GM23248 (cell line): ENCODE results near the gene PAN2. TPM values are rescaled to one million over a fixed set of nuclear protein-coding genes. Genes with fewer than 3 reads are reported as not detected.

ENCODE experiments used
- DNase-seq: peaks from one replicate; pipeline ENCODE4 v3.0.0-alpha.2; 2015
- H2AFZ ChIP-seq: fragments of 200-600 bp; sonication (generic); 2 replicates; pipeline ENCODE4 v1.6.1; 2016; ENCODE audit warnings: antibody characterized with exemption
- H3F3A ChIP-seq: fragments of 200-600 bp; sonication (generic); 2 replicates; pipeline ENCODE4 v1.6.1; 2016; ENCODE audit warnings: mild to moderate bottlenecking, antibody characterized with exemption, mixed run types; ENCODE audit not compliant: insufficient read depth
- H3K27ac ChIP-seq: fragments of 200-600 bp; sonication (generic); 2 replicates; pipeline ENCODE4 v1.5.1; 2016; ENCODE audit warnings: mild to moderate bottlenecking
- H3K27me3 ChIP-seq: fragments of 200-600 bp; sonication (generic); replicated peaks from 2 replicates; pipeline ENCODE4 v1.6.1; 2016; ENCODE audit warnings: mild to moderate bottlenecking; ENCODE audit not compliant: insufficient read depth
- H3K36me3 ChIP-seq: fragments of 200-600 bp; sonication (generic); 2 replicates; pipeline ENCODE4 v1.6.1; 2016; ENCODE audit warnings: low read depth, mild to moderate bottlenecking
- H3K4me1 ChIP-seq: fragments of 200-600 bp; sonication (generic); 2 replicates; pipeline ENCODE4 v1.6.1; 2016; ENCODE audit warnings: mild to moderate bottlenecking; ENCODE audit not compliant: insufficient read depth
- H3K4me2 ChIP-seq: fragments of 200-600 bp; sonication (generic); one replicate; pipeline ENCODE4 v1.6.1; 2016; ENCODE audit warnings: mild to moderate bottlenecking; ENCODE audit not compliant: unreplicated experiment
- H3K4me3 ChIP-seq: fragments of 200-600 bp; sonication (generic); 2 replicates; pipeline ENCODE4 v1.5.1; 2016; ENCODE audit warnings: mild to moderate bottlenecking
- H3K79me2 ChIP-seq: fragments of 200-600 bp; sonication (generic); 2 replicates; pipeline ENCODE4 v1.6.1; 2016; ENCODE audit warnings: mild to moderate bottlenecking; ENCODE audit not compliant: insufficient read depth
- H3K9ac ChIP-seq: fragments of 200-600 bp; sonication (generic); 2 replicates; pipeline ENCODE4 v1.6.1; 2016; ENCODE audit warnings: mild to moderate bottlenecking
- H3K9me2 ChIP-seq: fragments of 200-600 bp; sonication (generic); 2 replicates; pipeline ENCODE4 v1.6.1; 2016; ENCODE audit warnings: mixed run types, mild to moderate bottlenecking, moderate library complexity; ENCODE audit not compliant: insufficient read depth
- H3K9me3 ChIP-seq: fragments of 200-600 bp; sonication (generic); one replicate; pipeline ENCODE4 v1.6.1; 2017; ENCODE audit warnings: low read depth
- H4K20me1 ChIP-seq: fragments of 200-600 bp; sonication (generic); 2 replicates; pipeline ENCODE4 v1.6.0; 2016; ENCODE audit not compliant: insufficient read depth
- EZH2 ChIP-seq: fragments of 200-600 bp; sonication (generic); IDR thresholded peaks from 2 replicates; pipeline ENCODE4 v1.6.1; 2018; ENCODE audit warnings: antibody characterized with exemption, mild to moderate bottlenecking; ENCODE audit not compliant: insufficient read depth, poor library complexity, severe bottlenecking
- EZH2phosphoT487 ChIP-seq: fragments of 200-600 bp; sonication (generic); IDR thresholded peaks from 2 replicates; pipeline ENCODE4 v1.6.1; 2018; ENCODE audit warnings: antibody characterized with exemption, moderate library complexity, mild to moderate bottlenecking, low read depth; ENCODE audit not compliant: insufficient read depth
- WGBS, 2 experiments: methylation state at CpG; one replicate each; pipeline ENCODE4 v1.1.6; 2015 to 2017; ENCODE audit warnings: low lambda C conversion rate in 2 of 2, low coverage in 1 of 2; ENCODE audit errors: missing lambda C conversion rate in 2 of 2; 5-methylcytosine and 5-hydroxymethylcytosine counted together
- in situ Hi-C: fragments of 300-500 bp; cut with MboI; formaldehyde crosslinking; loops from 2 replicates; pipeline ENCODE4 v1.15.0; 2020
- polyA plus RNA-seq: library from polyadenylated mRNA; unstranded; fragments of >200 nt; fragmentation: Nextera tagmentation; extraction: Ambion mirVana; gene quantifications from 2 replicates; pipeline ENCODE4 v1.2.1, GENCODE V29; 2016
- small RNA-seq: library from RNA; depleted of rRNA; stranded (forward); fragments of <200 nt; gene quantifications from one replicate; pipeline ENCODE3, GENCODE V24; 2014; ENCODE audit warnings: low read depth, low replicate concordance
- total RNA-seq: library from RNA; depleted of rRNA; stranded (reverse); fragments of >200 nt; shearing (Covaris generic); gene quantifications from 2 replicates; pipeline ENCODE4 v1.2.3, GENCODE V29; 2014; rRNA removed

Gene PAN2
- total and polyA plus RNA-seq, 2 experiments from 2014 or later: 9.1 to 20.2 TPM

DNA sequence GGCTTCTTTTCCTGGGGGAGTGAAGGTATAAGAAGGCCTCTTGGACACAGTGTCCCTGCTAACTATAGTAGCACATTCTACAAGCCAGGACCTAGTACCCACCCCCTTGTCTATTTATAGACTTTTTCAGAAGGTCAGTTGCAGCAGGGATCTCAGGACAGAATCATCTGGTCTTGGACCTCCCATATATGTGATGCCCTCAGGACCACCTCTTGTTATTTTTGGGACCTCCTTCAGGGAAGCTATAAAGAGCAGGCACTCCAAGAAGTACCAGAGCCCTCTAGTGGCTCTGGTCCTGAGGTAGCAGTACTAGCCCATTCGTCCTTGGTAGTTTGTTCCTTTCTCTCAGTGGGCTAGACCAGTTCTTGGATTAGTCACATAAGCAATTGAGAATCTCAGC is 62.8 kb downstream of the PAN2 start:
- in situ Hi-C loops: no loop called here
- no peaks in the 10 kb centered on the region for H3K79me2 ChIP-seq
- no peaks in the 10 kb centered on the region for H3K4me1 ChIP-seq
- no peaks in the 10 kb centered on the region for H4K20me1 ChIP-seq
- WGBS, 2 experiments: 13 to 19% methylated on average over 1 of the region's 1 CpG
- H3F3A ChIP-seq: peaks cover 40% of the 10 kb centered on the region
- no peak overlapping the region for H3K4me2 ChIP-seq
- peaks cover 27% of the 10 kb centered on the region for H3K36me3 ChIP-seq
- no peak overlapping the region for H3K27ac ChIP-seq
- H2AFZ ChIP-seq: no peak overlapping the region
- H3K9ac ChIP-seq: no peak overlapping the region
- H3K27me3 ChIP-seq: no peaks in the 10 kb centered on the region
- no peaks in the 10 kb centered on the region for H3K9me3 ChIP-seq
- H3K4me3 ChIP-seq: no peak overlapping the region
- peak; percentile 59 for DNase-seq
- no peaks in the 10 kb centered on the region for H3K9me2 ChIP-seq
- no peak for TF ChIP-seq EZH2
- no peak for TF ChIP-seq EZH2phosphoT487

- Histone ChIP-seq H3K4me3 (peak overlapping the region; percentile 86), H3K27ac (peak overlapping the region; percentile 83; the same call in 1 of the 2 replicates), H2AFZ (peak overlapping the region; percentile 90), H3K9me2 (no peaks in the 10 kb centered on the region), H3K9me3 (no peaks in the 10 kb centered on the region), H3K9ac (peak overlapping the region; percentile 85), H3F3A (peaks cover 40% of the 10 kb centered on the region), H3K27me3 (no peaks in the 10 kb centered on the region), H3K79me2 (no peaks in the 10 kb centered on the region), H4K20me1 (no peaks in the 10 kb centered on the region), H3K4me1 (no peaks in the 10 kb centered on the region), H3K36me3 (peaks cover 11% of the 10 kb centered on the region), H3K4me2 (peak overlapping the region; percentile 82)
- DNase-seq: peak; percentile 7
- WGBS, 2 experiments: 30 to 32% methylated on average over 20 to 21 of the region's 21 CpGs
- TF ChIP-seq EZH2phosphoT487 (no peak), EZH2 (no peak)
- in situ Hi-C loops: no loop called here
These were observed 66.2 kb downstream of the PAN2 start for GRCh38 chr12:56267443-56268071.

DNA sequence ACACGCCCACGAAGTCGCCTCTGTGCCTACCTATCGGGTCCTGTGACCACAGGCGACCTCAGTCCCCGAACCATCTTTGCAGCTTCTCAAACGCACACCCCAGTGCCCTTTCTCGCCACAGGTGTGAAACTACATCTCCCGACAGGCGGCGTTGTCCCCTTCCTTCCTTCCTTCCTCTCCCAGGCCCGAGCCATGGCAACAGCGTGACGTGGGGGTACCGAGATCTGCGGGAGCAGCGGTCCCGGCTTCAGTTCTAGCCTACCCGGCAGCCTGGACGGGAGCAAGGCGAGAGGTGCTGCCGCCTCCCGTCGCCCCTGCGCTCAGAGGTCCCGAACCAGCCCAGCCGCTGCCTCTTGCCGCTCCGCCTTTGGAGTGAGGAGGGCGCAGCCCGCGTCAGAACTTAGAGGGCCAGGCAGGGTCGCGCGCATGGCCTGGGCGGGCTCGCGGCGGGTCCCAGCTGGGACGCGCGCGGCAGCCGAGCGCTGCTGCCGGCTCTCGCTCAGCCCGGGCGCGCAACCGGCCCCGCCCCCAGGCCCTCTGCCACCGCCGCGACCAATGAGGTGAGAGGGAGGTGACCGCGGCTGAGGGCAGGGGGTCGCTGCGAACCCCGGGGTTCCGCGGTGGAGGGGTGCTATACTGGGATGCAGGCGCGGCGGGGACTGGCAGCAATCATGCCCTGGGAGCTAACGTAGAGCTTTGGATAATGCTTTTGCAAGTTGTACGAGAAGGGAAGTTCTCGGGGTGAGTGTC is 66.9 kb downstream of the PAN2 start, which contains the start of gene COQ10A:
COQ10A (plus strand) TSS at position 250 of the 750 bp plus-strand sequence; CDS start at position 427, 177 bp downstream.
- TF ChIP-seq EZH2phosphoT487 (no peak), EZH2 (no peak)
- Histone ChIP-seq H3K4me2 (peak within 1 kb of the TSS; percentile 82), H3K9me2 (no peaks in the 10 kb centered on the region), H3K9ac (peak within 1 kb of the TSS; percentile 85), H3K9me3 (no peaks in the 10 kb centered on the region), H2AFZ (peak within 1 kb of the TSS; percentile 90), H3K4me1 (0 out of 2 replicates have a peak, but pooled peaks cover 4% of the 10 kb centered on the region), H3K79me2 (no peaks in the 10 kb centered on the region), H4K20me1 (no peaks in the 10 kb centered on the region), H3K4me3 (peak within 1 kb of the TSS; percentile 86), H3F3A (peaks cover 36% of the 10 kb centered on the region), H3K27ac (peak within 1 kb of the TSS; percentile 83), H3K36me3 (peaks cover 11% of the 10 kb centered on the region), H3K27me3 (no peaks in the 10 kb centered on the region)
- DNase-seq: peak; percentile 94
- 1% methylated on average over 53 to 58 of the region's 68 CpGs for WGBS, 2 experiments
- in situ Hi-C loops: no loop called here

Small RNAs within 50 kb of the gene (small RNA-seq; reads per million reads assigned to genes)
- not detected for gene RNU7-40P

Other genes starting within 250 kb of the PAN2 start
- gene PA2G4, start 229.4 kb downstream of the PAN2 start, total RNA-seq: 115 and 120 TPM in 2 replicates
- 152 and 157 TPM in 2 replicates for gene PA2G4, start 229.4 kb downstream of the PAN2 start, polyA plus RNA-seq
- 1,463 and 1,892 TPM in 2 replicates for gene RPL41, start 217.4 kb downstream of the PAN2 start, total RNA-seq
- gene RPL41, start 217.4 kb downstream of the PAN2 start, polyA plus RNA-seq: 2,480 and 2,545 TPM in 2 replicates
- gene ZC3H10, start 215.7 kb downstream of the PAN2 start, total RNA-seq: 1.9 and 2.7 TPM in 2 replicates
- gene ZC3H10, start 215.7 kb downstream of the PAN2 start, polyA plus RNA-seq: 3.0 and 3.3 TPM in 2 replicates
- 164 and 216 TPM in 2 replicates for gene ESYT1, start 205.7 kb downstream of the PAN2 start, total RNA-seq
- 108 and 115 TPM in 2 replicates for gene ESYT1, start 205.7 kb downstream of the PAN2 start, polyA plus RNA-seq
- gene MYL6B, start 181.4 kb downstream of the PAN2 start, total RNA-seq: 23.5 and 53.2 TPM in 2 replicates
- 67.8 and 72.8 TPM in 2 replicates for gene MYL6B, start 181.4 kb downstream of the PAN2 start, polyA plus RNA-seq
- gene MYL6, start 175.6 kb downstream of the PAN2 start, total RNA-seq: 2,633 and 2,662 TPM in 2 replicates
- 3,948 and 3,969 TPM in 2 replicates for gene MYL6, start 175.6 kb downstream of the PAN2 start, polyA plus RNA-seq
- 23.4 and 34.0 TPM in 2 replicates for gene SMARCC2, start 144.5 kb downstream of the PAN2 start, total RNA-seq
- 64.3 and 66.9 TPM in 2 replicates for gene SMARCC2, start 144.5 kb downstream of the PAN2 start, polyA plus RNA-seq
- 120 and 125 TPM in 2 replicates for gene RNF41, start 112.1 kb downstream of the PAN2 start, total RNA-seq
- gene RNF41, start 112.1 kb downstream of the PAN2 start, polyA plus RNA-seq: 37.6 and 39.4 TPM in 2 replicates
- 29.9 and 42.1 TPM in 2 replicates for gene NABP2, start 109.7 kb downstream of the PAN2 start, total RNA-seq
- gene NABP2, start 109.7 kb downstream of the PAN2 start, polyA plus RNA-seq: 40.1 and 40.4 TPM in 2 replicates
- not detected in 2 replicates for gene SLC39A5, start 103.9 kb downstream of the PAN2 start, total RNA-seq
- not detected in 2 replicates for gene SLC39A5, start 103.9 kb downstream of the PAN2 start, polyA plus RNA-seq
- gene ANKRD52, start 75.6 kb downstream of the PAN2 start, total RNA-seq: 24.5 and 26.9 TPM in 2 replicates
- 61.5 and 61.7 TPM in 2 replicates for gene ANKRD52, start 75.6 kb downstream of the PAN2 start, polyA plus RNA-seq
- 8.2 and 10.3 TPM in 2 replicates for gene COQ10A, start 67.1 kb downstream of the PAN2 start, total RNA-seq
- gene COQ10A, start 67.1 kb downstream of the PAN2 start, polyA plus RNA-seq: 9.6 and 9.8 TPM in 2 replicates
- 67.2 and 74.7 TPM in 2 replicates for gene CS, start 33.7 kb downstream of the PAN2 start, total RNA-seq
- 76.2 and 77.8 TPM in 2 replicates for gene CS, start 33.7 kb downstream of the PAN2 start, polyA plus RNA-seq
- 89.9 and 97.5 TPM in 2 replicates for gene CNPY2, start 18.0 kb downstream of the PAN2 start, total RNA-seq
- 248 and 253 TPM in 2 replicates for gene CNPY2, start 18.0 kb downstream of the PAN2 start, polyA plus RNA-seq
- gene IL23A, start 4.9 kb upstream of the PAN2 start, total RNA-seq: not detected in 2 replicates
- 0.19 and 0.31 TPM in 2 replicates for gene IL23A, start 4.9 kb upstream of the PAN2 start, polyA plus RNA-seq
- 208 and 220 TPM in 2 replicates for gene STAT2, start 26.1 kb upstream of the PAN2 start, total RNA-seq
- 104 and 109 TPM in 2 replicates for gene STAT2, start 26.1 kb upstream of the PAN2 start, polyA plus RNA-seq
- gene APOF, start 28.9 kb upstream of the PAN2 start, total RNA-seq: not detected in 2 replicates
- gene APOF, start 28.9 kb upstream of the PAN2 start, polyA plus RNA-seq: not detected in 2 replicates
- 4.2 and 4.5 TPM in 2 replicates for gene TIMELESS, start 115.4 kb upstream of the PAN2 start, total RNA-seq
- gene TIMELESS, start 115.4 kb upstream of the PAN2 start, polyA plus RNA-seq: 6.8 and 7.9 TPM in 2 replicates
- not detected in 2 replicates for gene MIP, start 120.7 kb upstream of the PAN2 start, total RNA-seq
- not detected in 2 replicates for gene MIP, start 120.7 kb upstream of the PAN2 start, polyA plus RNA-seq
- 1.8 TPM in 2 replicates for gene SPRYD4, start 134.6 kb upstream of the PAN2 start, total RNA-seq
- gene SPRYD4, start 134.6 kb upstream of the PAN2 start, polyA plus RNA-seq: 1.6 TPM in 2 replicates
- not detected in 2 replicates for gene GLS2, start 154.2 kb upstream of the PAN2 start, total RNA-seq
- 0.20 TPM in 1 of 2 replicates, not detected in the other for gene GLS2, start 154.2 kb upstream of the PAN2 start, polyA plus RNA-seq
- 23.8 and 28.7 TPM in 2 replicates for gene RBMS2, start 187.8 kb upstream of the PAN2 start, total RNA-seq
- 20.9 and 28.7 TPM in 2 replicates for gene RBMS2, start 187.8 kb upstream of the PAN2 start, polyA plus RNA-seq